Measurements from ENCODE around the gene OXSR1.
A peak's percentile ranks its signal among the peaks of the same experiment; 100 is the strongest.
"Not testable (repeated sequence)": the region's sequence is repeated elsewhere in the genome, so short reads cannot be mapped to it uniquely, and the experiment has no call there.

Gene OXSR1

GRCh38 chr3:38124324-38125122, 40.8 kb upstream of the OXSR1 start:
- no peaks in the 10 kb centered on the region for H3K9me3 Mint-ChIP-seq (ENCODE audit: low read depth)
- H3K27ac Mint-ChIP-seq = peak overlapping the region; percentile 42
- H3K36me3 Mint-ChIP-seq = peaks cover 5% of the 10 kb centered on the region
- H3K27me3 Mint-ChIP-seq = no peaks in the 10 kb centered on the region
- no peak overlapping the region for H3K4me3 Mint-ChIP-seq
- peaks cover 2% of the 10 kb centered on the region for H3K4me1 Mint-ChIP-seq (ENCODE audit: low read depth)

GRCh38 chr3:38125305-38126120, 39.8 kb upstream of the OXSR1 start:
- Mint-ChIP-seq H3K27me3 (no peaks in the 10 kb centered on the region), H3K36me3 (peaks cover 5% of the 10 kb centered on the region), H3K9me3 (ENCODE audit: low read depth) (no peaks in the 10 kb centered on the region), H3K4me3 (no peak overlapping the region), H3K4me1 (ENCODE audit: low read depth) (peaks cover 3% of the 10 kb centered on the region), H3K27ac (no peak overlapping the region)

- H3K36me3 Mint-ChIP-seq = peaks cover 5% of the 10 kb centered on the region
- H3K27ac Mint-ChIP-seq = peak overlapping the region; percentile 22
- H3K4me1 Mint-ChIP-seq (ENCODE audit: low read depth) = peaks cover 5% of the 10 kb centered on the region
- H3K27me3 Mint-ChIP-seq = no peaks in the 10 kb centered on the region
- H3K9me3 Mint-ChIP-seq (ENCODE audit: low read depth) = no peaks in the 10 kb centered on the region
- no peak overlapping the region for H3K4me3 Mint-ChIP-seq
These were observed 39.0 kb upstream of the OXSR1 start for GRCh38 chr3:38126121-38126892.

GRCh38 chr3:38127611-38128302, 37.6 kb upstream of the OXSR1 start:
- Mint-ChIP-seq H3K27ac (peak overlapping the region; percentile 61), H3K4me1 (ENCODE audit: low read depth) (peaks cover 8% of the 10 kb centered on the region), H3K36me3 (peaks cover 5% of the 10 kb centered on the region), H3K9me3 (ENCODE audit: low read depth) (no peaks in the 10 kb centered on the region), H3K27me3 (no peaks in the 10 kb centered on the region), H3K4me3 (no peak overlapping the region)

- H3K27ac Mint-ChIP-seq = no peak overlapping the region
- peaks cover 3% of the 10 kb centered on the region for H3K36me3 Mint-ChIP-seq
- no peaks in the 10 kb centered on the region for H3K9me3 Mint-ChIP-seq (ENCODE audit: low read depth)
- H3K27me3 Mint-ChIP-seq = no peaks in the 10 kb centered on the region
- H3K4me1 Mint-ChIP-seq (ENCODE audit: low read depth) = peaks cover 13% of the 10 kb centered on the region
- no peak overlapping the region for H3K4me3 Mint-ChIP-seq
These were observed 37.1 kb upstream of the OXSR1 start for GRCh38 chr3:38128303-38128655.

GRCh38 chr3:38129058-38129457, 36.3 kb upstream of the OXSR1 start:
- Mint-ChIP-seq H3K27ac (no peak overlapping the region), H3K4me3 (no peak overlapping the region), H3K4me1 (ENCODE audit: low read depth) (peaks cover 19% of the 10 kb centered on the region), H3K27me3 (no peaks in the 10 kb centered on the region), H3K36me3 (peaks cover 3% of the 10 kb centered on the region), H3K9me3 (ENCODE audit: low read depth) (no peaks in the 10 kb centered on the region)

- Mint-ChIP-seq H3K4me1 (ENCODE audit: low read depth) (peaks cover 32% of the 10 kb centered on the region), H3K9me3 (ENCODE audit: low read depth) (no peaks in the 10 kb centered on the region), H3K27ac (peak overlapping the region; percentile 77), H3K4me3 (no peak overlapping the region), H3K36me3 (no peaks in the 10 kb centered on the region), H3K27me3 (no peaks in the 10 kb centered on the region)
These were observed 34.7 kb upstream of the OXSR1 start for GRCh38 chr3:38130631-38131065.

- Mint-ChIP-seq H3K4me3 (no peak overlapping the region), H3K4me1 (ENCODE audit: low read depth) (peaks cover 38% of the 10 kb centered on the region), H3K27me3 (no peaks in the 10 kb centered on the region), H3K36me3 (no peaks in the 10 kb centered on the region), H3K27ac (peak overlapping the region; percentile 54), H3K9me3 (ENCODE audit: low read depth) (no peaks in the 10 kb centered on the region)
These were observed 33.5 kb upstream of the OXSR1 start for GRCh38 chr3:38131621-38132369.

GRCh38 chr3:38133209-38133556, 32.2 kb upstream of the OXSR1 start:
- Mint-ChIP-seq H3K4me1 (ENCODE audit: low read depth) (peaks cover 51% of the 10 kb centered on the region), H3K27ac (peak overlapping the region; percentile 64)

GRCh38 chr3:38133557-38134405, 31.6 kb upstream of the OXSR1 start:
- peaks cover 53% of the 10 kb centered on the region for H3K4me1 Mint-ChIP-seq (ENCODE audit: low read depth)
- H3K4me3 Mint-ChIP-seq = peak overlapping the region; percentile 35
- H3K9me3 Mint-ChIP-seq (ENCODE audit: low read depth) = no peaks in the 10 kb centered on the region
- H3K36me3 Mint-ChIP-seq = no peaks in the 10 kb centered on the region
- H3K27me3 Mint-ChIP-seq = no peaks in the 10 kb centered on the region
- peak overlapping the region; percentile 47 for H3K27ac Mint-ChIP-seq

More at GRCh38 chr3:38133209-38133556, 32.2 kb upstream of the OXSR1 start:
- Mint-ChIP-seq H3K4me3 (no peak overlapping the region), H3K36me3 (no peaks in the 10 kb centered on the region), H3K9me3 (ENCODE audit: low read depth) (no peaks in the 10 kb centered on the region), H3K27me3 (no peaks in the 10 kb centered on the region)

GRCh38 chr3:38134517-38135143, 30.7 kb upstream of the OXSR1 start:
- not testable (repeated sequence) for H3K27me3 Mint-ChIP-seq; H3K36me3 Mint-ChIP-seq; H3K9me3 Mint-ChIP-seq (ENCODE audit: low read depth)
- Mint-ChIP-seq H3K27ac (peak overlapping the region; percentile 87), H3K4me1 (ENCODE audit: low read depth) (peaks cover 55% of the 10 kb centered on the region), H3K4me3 (peak overlapping the region; percentile 94)

- not testable (repeated sequence) for H3K36me3 Mint-ChIP-seq; H3K27me3 Mint-ChIP-seq; H3K9me3 Mint-ChIP-seq (ENCODE audit: low read depth)
- peak overlapping the region; percentile 94 for H3K4me3 Mint-ChIP-seq
- peaks cover 65% of the 10 kb centered on the region for H3K4me1 Mint-ChIP-seq (ENCODE audit: low read depth)
- peak overlapping the region; percentile 92 for H3K27ac Mint-ChIP-seq
These were observed 29.6 kb upstream of the OXSR1 start for GRCh38 chr3:38135621-38136277.
